Endothelial cell of coronary artery (primary cell): ENCODE measurements around the gene SYCN. TPM values are rescaled to one million over a fixed set of nuclear protein-coding genes. Genes with fewer than 3 reads are reported as not detected.

Experiments used
- total RNA-seq: library from RNA; depleted of rRNA; stranded (reverse); fragments of >200 nt; gene quantifications from 2 replicates; pipeline ENCODE4 v1.2.3, GENCODE V29; 2014

The SYCN gene, protein sequence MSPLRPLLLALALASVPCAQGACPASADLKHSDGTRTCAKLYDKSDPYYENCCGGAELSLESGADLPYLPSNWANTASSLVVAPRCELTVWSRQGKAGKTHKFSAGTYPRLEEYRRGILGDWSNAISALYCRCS
- total RNA-seq = not detected in 2 replicates

DNA sequence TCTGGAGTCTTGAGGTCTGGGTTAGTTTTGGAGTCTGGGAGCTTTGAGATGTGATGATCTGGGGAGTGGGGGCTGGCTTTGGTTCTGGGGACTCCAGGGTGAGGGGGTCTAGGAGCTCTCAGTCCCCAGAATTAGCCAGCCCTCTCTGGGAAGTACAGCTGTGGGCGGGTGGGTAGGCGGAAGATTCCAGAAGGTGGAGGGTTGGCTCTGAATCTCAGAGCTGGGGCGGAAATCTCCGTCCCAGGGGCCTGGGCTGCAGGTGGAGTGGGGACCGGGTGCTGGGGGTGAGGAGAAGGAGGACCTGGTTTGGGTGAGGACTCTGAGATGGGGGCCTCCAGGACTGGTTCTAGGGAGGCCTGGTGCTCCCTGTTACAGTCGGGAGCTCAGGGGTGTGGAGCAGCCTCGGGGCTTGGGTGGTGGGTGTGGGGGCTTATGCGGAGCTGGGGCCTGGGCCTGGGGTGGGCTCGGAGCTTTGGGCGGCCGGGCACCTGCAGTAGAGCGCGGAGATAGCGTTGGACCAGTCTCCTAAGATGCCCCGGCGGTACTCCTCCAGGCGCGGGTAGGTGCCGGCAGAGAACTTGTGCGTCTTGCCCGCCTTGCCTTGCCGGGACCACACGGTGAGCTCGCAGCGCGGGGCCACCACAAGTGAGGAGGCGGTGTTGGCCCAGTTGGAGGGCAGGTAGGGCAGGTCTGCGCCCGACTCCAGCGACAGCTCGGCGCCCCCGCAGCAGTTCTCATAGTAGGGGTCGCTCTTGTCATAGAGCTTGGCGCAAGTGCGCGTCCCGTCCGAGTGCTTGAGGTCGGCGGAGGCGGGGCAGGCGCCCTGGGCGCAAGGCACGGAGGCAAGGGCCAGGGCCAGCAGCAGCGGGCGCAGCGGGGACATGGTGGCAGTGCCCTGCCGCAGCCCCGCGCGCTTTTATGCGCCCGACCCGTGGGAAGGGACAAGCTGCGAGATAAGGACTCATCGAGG, at the start of gene SYCN:
TSS of gene SYCN (minus strand) at position 892 of the 970 bp plus-strand sequence. CDS start at position 883, 9 bp downstream.

DNA sequence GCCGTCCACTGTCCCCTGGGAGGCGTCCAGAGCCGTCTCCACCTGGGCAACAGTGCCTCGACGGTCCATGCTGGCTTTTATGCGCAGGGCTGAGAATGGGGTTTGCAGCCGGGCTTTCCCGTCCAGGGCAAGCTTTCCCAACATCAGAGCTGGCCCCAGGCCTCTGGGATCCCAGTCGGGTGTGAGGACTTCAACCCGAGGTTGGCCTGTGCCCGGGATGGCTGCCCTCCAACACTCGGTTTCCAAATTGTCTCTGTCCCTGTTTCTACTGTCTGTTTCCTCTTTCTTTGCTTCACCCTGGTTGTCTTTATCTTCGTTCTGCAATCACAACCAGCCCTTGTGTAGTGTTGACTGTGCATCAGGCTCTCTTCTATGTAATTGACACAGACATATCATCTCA, 44.7 kb upstream of the SYCN start, which contains the start of gene IFNL4:
TSS of gene IFNL4 (minus strand) at position 51 of the 400 bp plus-strand sequence.

DNA sequence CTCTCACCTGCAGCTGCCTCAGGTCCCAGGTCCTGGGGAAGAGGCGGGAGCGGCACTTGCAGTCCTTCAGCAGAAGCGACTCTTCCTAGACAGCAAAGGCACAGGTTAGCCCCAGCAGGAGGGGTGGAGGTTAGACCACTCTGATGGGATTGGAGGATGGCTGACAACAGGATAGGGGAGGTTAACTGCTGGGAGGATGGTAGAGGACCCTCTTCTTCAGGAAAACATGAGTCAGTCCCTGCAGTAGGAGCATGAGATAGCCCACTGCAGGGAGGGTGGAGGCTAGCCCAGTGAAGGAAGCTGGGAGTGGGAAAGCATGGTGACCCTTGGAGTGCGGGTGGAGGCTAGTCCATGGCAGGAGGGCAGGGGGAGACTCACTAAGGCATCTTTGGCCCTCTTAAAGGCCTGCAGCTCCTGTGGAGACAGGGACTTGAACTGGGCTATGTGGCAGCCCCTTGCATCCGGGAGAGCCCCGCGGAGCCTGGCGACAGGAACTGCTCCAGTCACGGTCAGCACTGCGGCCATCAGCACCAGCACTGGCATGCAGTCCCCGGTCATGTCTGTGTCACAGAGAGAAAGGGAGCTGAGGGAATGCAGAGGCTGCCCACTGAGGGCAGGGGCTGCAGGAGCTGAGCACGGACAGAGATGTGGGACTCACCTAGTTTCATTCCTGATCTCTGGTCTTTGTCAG, 40.5 kb upstream of the SYCN start, which contains the start of gene IFNL3:
TSS of gene IFNL3 (minus strand) at position 597 of the 691 bp plus-strand sequence. CDS start at position 558, 39 bp downstream.

DNA sequence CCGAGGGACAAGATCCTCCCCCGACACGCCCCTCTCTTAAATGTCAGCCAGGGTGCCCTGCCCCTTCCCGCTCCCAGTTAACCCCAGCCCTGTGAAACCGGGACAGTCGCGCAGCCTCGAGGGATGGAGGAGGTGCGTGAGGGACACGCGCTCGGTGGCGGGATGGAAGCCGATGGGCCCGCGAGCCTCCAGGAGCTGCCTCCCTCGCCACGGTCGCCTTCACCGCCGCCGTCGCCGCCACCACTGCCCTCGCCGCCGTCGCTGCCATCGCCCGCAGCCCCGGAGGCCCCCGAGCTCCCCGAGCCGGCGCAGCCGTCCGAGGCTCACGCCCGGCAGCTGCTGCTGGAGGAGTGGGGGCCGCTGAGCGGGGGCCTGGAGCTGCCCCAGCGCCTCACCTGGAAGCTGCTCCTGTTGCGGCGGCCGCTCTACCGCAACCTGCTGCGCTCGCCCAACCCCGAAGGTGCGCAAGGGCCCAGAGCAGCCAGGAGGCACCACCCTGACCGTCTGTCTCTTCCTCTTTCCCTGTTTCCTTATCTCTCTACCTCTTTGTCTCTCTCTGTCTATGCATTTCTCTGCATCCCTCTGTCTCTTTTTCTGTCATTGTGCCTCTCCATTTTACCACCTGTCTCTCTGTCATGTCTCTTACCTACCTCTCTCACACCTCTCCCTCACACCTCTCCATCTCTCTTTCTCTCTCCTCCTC, 7.1 kb downstream of the SYCN start, which contains the start of gene NCCRP1:
TSS of gene NCCRP1 (plus strand) at position 105 of the 703 bp plus-strand sequence. CDS start at position 124, 19 bp downstream.

Other genes with a start within 250 kb of the SYCN start
- gene FBXO17, start 228.5 kb downstream of the SYCN start, total RNA-seq = 14.8 and 17.7 TPM in 2 replicates
- gene FBXO27, start 171.7 kb downstream of the SYCN start, total RNA-seq = 0.54 and 0.94 TPM in 2 replicates
- gene ACP7, start 119.9 kb downstream of the SYCN start, total RNA-seq = not detected in 2 replicates
- 7.0 and 9.9 TPM in 2 replicates for gene PAK4, start 78.5 kb downstream of the SYCN start, total RNA-seq
- gene NCCRP1, start 7.3 kb downstream of the SYCN start, total RNA-seq = not detected in 2 replicates
- gene IFNL3, start 40.7 kb upstream of the SYCN start, total RNA-seq = not detected in 2 replicates
- not detected in 2 replicates for gene IFNL4, start 44.6 kb upstream of the SYCN start, total RNA-seq
- not detected in 2 replicates for gene IFNL2, start 64.1 kb upstream of the SYCN start, total RNA-seq
- not detected in 2 replicates for gene IFNL1, start 92.1 kb upstream of the SYCN start, total RNA-seq
- gene LRFN1, start 116.6 kb upstream of the SYCN start, total RNA-seq = 0.18 and 0.19 TPM in 2 replicates
- gene GMFG, start 131.8 kb upstream of the SYCN start, total RNA-seq = 13.7 and 28.2 TPM in 2 replicates
- gene SAMD4B, start 138.2 kb upstream of the SYCN start, total RNA-seq = 30.9 and 37.5 TPM in 2 replicates
- 35.8 and 45.0 TPM in 2 replicates for gene PAF1, start 186.8 kb upstream of the SYCN start, total RNA-seq
- gene MED29, start 187.1 kb upstream of the SYCN start, total RNA-seq = 9.7 and 12.4 TPM in 2 replicates
- 0.27 and 0.56 TPM in 2 replicates for gene ZFP36, start 202.6 kb upstream of the SYCN start, total RNA-seq
- 17.5 and 21.0 TPM in 2 replicates for gene PLEKHG2, start 208.4 kb upstream of the SYCN start, total RNA-seq
- 106 and 208 TPM in 2 replicates for gene RPS16, start 231.7 kb upstream of the SYCN start, total RNA-seq
- gene SUPT5H, start 241.3 kb upstream of the SYCN start, total RNA-seq = 63.1 and 65.6 TPM in 2 replicates